HCT116 (cell line): ENCODE data around the gene SNN. TPM values are rescaled to one million over a fixed set of nuclear protein-coding genes. Genes with fewer than 3 reads are reported as not detected.

ENCODE experiments used
- ATAC-seq: fragments of 200-7000 bp; cut with Tn5 transposase; 2 replicates; pipeline ENCODE4 v1.9.1; 2020; ENCODE audit warnings: mild to moderate bottlenecking, moderate library complexity
- BruUV-seq: library from RNA; stranded (reverse); fragments of 400-500 nt; replicated peaks from 2 replicates; lab custom pipeline; 2021; lab: Mats Ljungman, UMichigan
- CTCF ChIA-PET: fragments of 300-600 bp; sonication (Branson Sonifier 250); formaldehyde crosslinking; loops from one replicate; lab custom pipeline; 2021; ENCODE audit warnings: antibody characterized with exemption; lab: Charles Lee
- POLR2A ChIA-PET: fragments of 300-600, 350-600 bp; sonication (Branson Sonifier 250); formaldehyde crosslinking; loops from one replicate; lab custom pipeline; 2021; ENCODE audit warnings: antibody characterized with exemption; lab: Charles Lee
- RAD21 ChIA-PET, 2 experiments: fragments of 300-600 bp; sonication (Branson Sonifier 250); formaldehyde crosslinking; loops; one replicate each; lab custom pipeline; 2023; ENCODE audit warnings: low total read pairs in 2 of 2; ENCODE audit not compliant: uncharacterized antibody in 2 of 2, unreplicated experiment in 2 of 2, low non-redundant PET in 1 of 2; lab: Charles Lee
- DNase-seq: peaks from one replicate; pipeline ENCODE4 v3.0.0-alpha.2; 2010; ENCODE audit warnings: low read depth, low spot score
- H2AFZ ChIP-seq: fragments of 200-600 bp; shearing (Covaris generic), sonication (generic); 2 replicates; pipeline ENCODE4 v1.6.1; 2017; ENCODE audit warnings: low read depth, mixed run types, mixed read lengths, antibody characterized with exemption, low read length; ENCODE audit not compliant: poor library complexity, severe bottlenecking
- H3K27ac ChIP-seq: 2 replicates; pipeline ENCODE4 v1.5.1; 2012; ENCODE audit warnings: low read depth, low read length
- H3K27me3 ChIP-seq: fragments of 200-600 bp; sonication (generic); 2 replicates; pipeline ENCODE4 v1.6.1; 2016; ENCODE audit warnings: mixed run types, low read length, mixed read lengths; ENCODE audit not compliant: insufficient read depth
- H3K36me3 ChIP-seq, 2 experiments: fragments of 200-500 bp in 1 of 2; fragments of 200-600 bp in 1 of 2; sonication (Bioruptor generic) in 1 of 2; sonication (generic) in 1 of 2; 2 replicates each; pipeline versions ENCODE4 v1.5.1 to v1.6.1; 2014 to 2016; ENCODE audit warnings: low read length in 2 of 2, inconsistent platforms in 1 of 2, mixed read lengths in 1 of 2, mixed run types in 1 of 2; ENCODE audit not compliant: insufficient read depth in 2 of 2, control insufficient read depth in 1 of 2
- H3K4me1 ChIP-seq, 2 experiments: fragments of 200-600 bp in 1 of 2; sonication (generic) in 1 of 2; 2 replicates each; pipeline versions ENCODE4 v1.5.1 to v1.6.1; 2012 to 2017; ENCODE audit warnings: low read length in 2 of 2, inconsistent platforms in 1 of 2, mild to moderate bottlenecking in 1 of 2, mixed read lengths in 1 of 2, mixed run types in 1 of 2, moderate library complexity in 1 of 2; ENCODE audit not compliant: insufficient read depth in 2 of 2, control insufficient read depth in 1 of 2
- H3K4me2 ChIP-seq: fragments of 200-600 bp; sonication (generic); 2 replicates; pipeline ENCODE4 v1.6.1; 2017; ENCODE audit warnings: mixed run types, low read length, mixed read lengths
- H3K4me3 ChIP-seq, 2 experiments: fragments of 200-600 bp in 1 of 2; sonication (generic) in 1 of 2; replicated peaks in 1 of 2; 2 replicates each; pipeline ENCODE4 v1.5.1; 2011 to 2016; ENCODE audit warnings: low read length in 2 of 2, control low read depth in 1 of 2, low read depth in 1 of 2, mild to moderate bottlenecking in 1 of 2, mixed read lengths in 1 of 2, mixed run types in 1 of 2
- H3K79me2 ChIP-seq: fragments of 200-600 bp; sonication (generic); 2 replicates; pipeline ENCODE4 v1.6.1; 2017; ENCODE audit warnings: mild to moderate bottlenecking, mixed run types, low read length, moderate library complexity, mixed read lengths; ENCODE audit not compliant: insufficient read depth
- H3K9ac ChIP-seq: fragments of 200-600 bp; sonication (generic); 2 replicates; pipeline ENCODE4 v1.6.1; 2016; ENCODE audit warnings: low read length, mixed read lengths
- H3K9me2 ChIP-seq: fragments of 200-600 bp; sonication (generic), shearing (Covaris generic); 2 replicates; pipeline ENCODE4 v1.6.1; 2017; ENCODE audit warnings: mixed run types, mild to moderate bottlenecking, moderate library complexity; ENCODE audit not compliant: insufficient read depth
- H3K9me3 ChIP-seq, 2 experiments: fragments of 200-500 bp in 1 of 2; fragments of 200-600 bp in 1 of 2; sonication (Bioruptor generic) in 1 of 2; sonication (generic) in 1 of 2; 2 replicates each; pipeline ENCODE4 v1.6.1; 2014 to 2017; ENCODE audit warnings: low read length in 2 of 2, mixed read lengths in 2 of 2, inconsistent platforms in 1 of 2, low read depth in 1 of 2, mild to moderate bottlenecking in 1 of 2, mixed run types in 1 of 2, moderate library complexity in 1 of 2; ENCODE audit not compliant: control insufficient read depth in 1 of 2, insufficient read depth in 1 of 2
- H4K20me1 ChIP-seq: fragments of 200-600 bp; sonication (generic), shearing (Covaris generic); 2 replicates; pipeline ENCODE4 v1.6.1; 2017; ENCODE audit warnings: mixed run types, mild to moderate bottlenecking, moderate library complexity; ENCODE audit not compliant: insufficient read depth
- ATF3 ChIP-seq: IDR thresholded peaks from 2 replicates; pipeline ENCODE4 v1.6.1; 2012
- CBX3 ChIP-seq: IDR thresholded peaks from 2 replicates; pipeline ENCODE4 v1.6.1; 2012; ENCODE audit warnings: low read depth
- CEBPB ChIP-seq: IDR thresholded peaks from 2 replicates; pipeline ENCODE4 v1.6.1; 2012; ENCODE audit warnings: low read depth
- EGR1 ChIP-seq: IDR thresholded peaks from 2 replicates; pipeline ENCODE4 v1.6.1; 2012; ENCODE audit warnings: low read depth
- ELF1 ChIP-seq: IDR thresholded peaks from 2 replicates; pipeline ENCODE4 v1.6.1; 2012; ENCODE audit warnings: low read depth, borderline replicate concordance
- EZH2 ChIP-seq: fragments of 200-600 bp; sonication (generic); IDR thresholded peaks from 2 replicates; pipeline ENCODE4 v1.6.1; 2017; ENCODE audit warnings: antibody characterized with exemption, mixed run types
- MAX ChIP-seq: IDR thresholded peaks from 2 replicates; pipeline ENCODE4 v1.6.1; 2012
- SIN3A ChIP-seq: IDR thresholded peaks from 2 replicates; pipeline ENCODE4 v1.6.1; 2012; ENCODE audit warnings: low read depth
- SP1 ChIP-seq: IDR thresholded peaks from 2 replicates; pipeline ENCODE4 v1.6.1; 2012; ENCODE audit warnings: low read depth
- YY1 ChIP-seq: IDR thresholded peaks from 2 replicates; pipeline ENCODE4 v1.6.1; 2011; ENCODE audit warnings: low read length, low read depth, moderate library complexity, mild to moderate bottlenecking; ENCODE audit not compliant: insufficient replicate concordance; ENCODE audit errors: extremely low read depth
- ZNF274 ChIP-seq: fragments of 200-500 bp; sonication (Bioruptor generic); IDR thresholded peaks from 2 replicates; pipeline ENCODE4 v1.6.1; 2014; ENCODE audit warnings: mild to moderate bottlenecking, low read depth, low read length, inconsistent platforms
- intact Hi-C: fragments of 100-400 bp; cut with micrococcal nuclease; formaldehyde crosslinking; loops from 2 replicates; pipeline ENCODE4 v1.10.0; 2022
- total RNA-seq: library from RNA; stranded (reverse); gene quantifications from one replicate; pipeline ENCODE4 v1.2.1, GENCODE V29; 2021; ENCODE audit not compliant: unreplicated experiment
- TF ChIP-seq, protein P1 (sequence below): IDR thresholded peaks from 2 replicates; pipeline ENCODE4 v1.6.1; 2012; ENCODE audit warnings: low read depth
- TF ChIP-seq, protein P2 (sequence below), 3 experiments: fragments of 200-600 bp in 1 of 3; sonication (generic) in 1 of 3; IDR thresholded peaks in 2 of 3; conservative IDR thresholded peaks in 1 of 3; 2 replicates each; pipeline ENCODE4 v1.5.1; 2012 to 2017; ENCODE audit warnings: low read depth in 2 of 3, low read length in 2 of 3, antibody characterized with exemption in 1 of 3, borderline replicate concordance in 1 of 3, control low read depth in 1 of 3, mild to moderate bottlenecking in 1 of 3, mixed read lengths in 1 of 3, mixed run types in 1 of 3, moderate library complexity in 1 of 3; ENCODE audit not compliant: insufficient read depth in 1 of 3

The SNN gene
- total RNA-seq, 1 experiment from 2014 or later, result 12.2 TPM

DNA sequence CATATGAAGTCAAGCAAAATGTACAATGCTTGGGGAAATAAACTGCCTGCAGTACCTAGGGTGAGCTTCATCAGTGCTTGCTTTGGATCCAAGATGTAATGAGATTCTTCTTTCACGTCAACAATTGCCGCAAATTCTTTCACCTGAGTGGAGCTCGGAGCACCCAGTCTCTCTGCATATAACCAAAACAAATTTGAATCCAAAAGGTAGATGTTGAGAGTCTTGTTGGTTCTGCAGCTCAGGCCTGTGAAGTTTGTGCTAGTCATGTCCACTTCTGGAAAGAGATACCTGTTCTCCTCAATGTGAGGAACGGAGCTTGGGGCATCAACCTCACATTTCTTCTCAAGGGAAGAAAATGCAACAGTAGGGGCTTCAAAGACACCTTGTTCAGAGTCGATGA lies 23.0 kb downstream of the SNN start (continued):
- TF ChIP-seq, protein P1, sequence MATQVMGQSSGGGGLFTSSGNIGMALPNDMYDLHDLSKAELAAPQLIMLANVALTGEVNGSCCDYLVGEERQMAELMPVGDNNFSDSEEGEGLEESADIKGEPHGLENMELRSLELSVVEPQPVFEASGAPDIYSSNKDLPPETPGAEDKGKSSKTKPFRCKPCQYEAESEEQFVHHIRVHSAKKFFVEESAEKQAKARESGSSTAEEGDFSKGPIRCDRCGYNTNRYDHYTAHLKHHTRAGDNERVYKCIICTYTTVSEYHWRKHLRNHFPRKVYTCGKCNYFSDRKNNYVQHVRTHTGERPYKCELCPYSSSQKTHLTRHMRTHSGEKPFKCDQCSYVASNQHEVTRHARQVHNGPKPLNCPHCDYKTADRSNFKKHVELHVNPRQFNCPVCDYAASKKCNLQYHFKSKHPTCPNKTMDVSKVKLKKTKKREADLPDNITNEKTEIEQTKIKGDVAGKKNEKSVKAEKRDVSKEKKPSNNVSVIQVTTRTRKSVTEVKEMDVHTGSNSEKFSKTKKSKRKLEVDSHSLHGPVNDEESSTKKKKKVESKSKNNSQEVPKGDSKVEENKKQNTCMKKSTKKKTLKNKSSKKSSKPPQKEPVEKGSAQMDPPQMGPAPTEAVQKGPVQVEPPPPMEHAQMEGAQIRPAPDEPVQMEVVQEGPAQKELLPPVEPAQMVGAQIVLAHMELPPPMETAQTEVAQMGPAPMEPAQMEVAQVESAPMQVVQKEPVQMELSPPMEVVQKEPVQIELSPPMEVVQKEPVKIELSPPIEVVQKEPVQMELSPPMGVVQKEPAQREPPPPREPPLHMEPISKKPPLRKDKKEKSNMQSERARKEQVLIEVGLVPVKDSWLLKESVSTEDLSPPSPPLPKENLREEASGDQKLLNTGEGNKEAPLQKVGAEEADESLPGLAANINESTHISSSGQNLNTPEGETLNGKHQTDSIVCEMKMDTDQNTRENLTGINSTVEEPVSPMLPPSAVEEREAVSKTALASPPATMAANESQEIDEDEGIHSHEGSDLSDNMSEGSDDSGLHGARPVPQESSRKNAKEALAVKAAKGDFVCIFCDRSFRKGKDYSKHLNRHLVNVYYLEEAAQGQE, result no peak
- TF ChIP-seq ZNF274 (no peak), MAX (no peak), ELF1 (no peak)
- TF ChIP-seq, all 23 proteins: peak for 0

- Histone ChIP-seq H2AFZ (no peak overlapping the region), H3K36me3 (peaks cover 26 to 36% of the 10 kb centered on the region in 2 experiments), H3K4me1 (no peaks in the 10 kb centered on the region), H3K27me3 (no peaks in the 10 kb centered on the region), H4K20me1 (no peaks in the 10 kb centered on the region), H3K27ac (no peak overlapping the region), H3K9me2 (no peaks in the 10 kb centered on the region), H3K4me3 (no peak overlapping the region), H3K79me2 (0 out of 2 replicates have a peak, but pooled peaks cover 3% of the 10 kb centered on the region)
- ChIA-PET CTCF (no interaction called here), RAD21 (no interaction called here)
- no peak for DNase-seq
- no peak for TF ChIP-seq SP1
- no peak for TF ChIP-seq SIN3A
- TF ChIP-seq ATF3, result no peak
- TF ChIP-seq CBX3, result no peak
- TF ChIP-seq YY1, result no peak
- TF ChIP-seq, protein P2, sequence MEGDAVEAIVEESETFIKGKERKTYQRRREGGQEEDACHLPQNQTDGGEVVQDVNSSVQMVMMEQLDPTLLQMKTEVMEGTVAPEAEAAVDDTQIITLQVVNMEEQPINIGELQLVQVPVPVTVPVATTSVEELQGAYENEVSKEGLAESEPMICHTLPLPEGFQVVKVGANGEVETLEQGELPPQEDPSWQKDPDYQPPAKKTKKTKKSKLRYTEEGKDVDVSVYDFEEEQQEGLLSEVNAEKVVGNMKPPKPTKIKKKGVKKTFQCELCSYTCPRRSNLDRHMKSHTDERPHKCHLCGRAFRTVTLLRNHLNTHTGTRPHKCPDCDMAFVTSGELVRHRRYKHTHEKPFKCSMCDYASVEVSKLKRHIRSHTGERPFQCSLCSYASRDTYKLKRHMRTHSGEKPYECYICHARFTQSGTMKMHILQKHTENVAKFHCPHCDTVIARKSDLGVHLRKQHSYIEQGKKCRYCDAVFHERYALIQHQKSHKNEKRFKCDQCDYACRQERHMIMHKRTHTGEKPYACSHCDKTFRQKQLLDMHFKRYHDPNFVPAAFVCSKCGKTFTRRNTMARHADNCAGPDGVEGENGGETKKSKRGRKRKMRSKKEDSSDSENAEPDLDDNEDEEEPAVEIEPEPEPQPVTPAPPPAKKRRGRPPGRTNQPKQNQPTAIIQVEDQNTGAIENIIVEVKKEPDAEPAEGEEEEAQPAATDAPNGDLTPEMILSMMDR (IDR thresholded peaks at IDR 0.05 in 2 of 3, conservative IDR thresholded peaks at IDR 0.05 in 1 of 3; ENCODE audit: borderline replicate concordance in 1 of 3, insufficient read depth in 1 of 3, low read depth in 2 of 3, low read length in 2 of 3), result no peak
- no peak for TF ChIP-seq CEBPB
- TF ChIP-seq EZH2, result no peak
- TF ChIP-seq EGR1, result no peak
- TF ChIP-seq, all 23 proteins: peak for 0
- BruUV-seq, result no TSS peak
- Histone ChIP-seq H3K4me2 (no peak overlapping the region), H3K9ac (no peak overlapping the region), H3K9me3 (no peaks in the 10 kb centered on the region)
- intact Hi-C loops, result no loop called here
- ATAC-seq, result no peak
- POLR2A ChIA-PET, result no interaction called here
These were observed 23.5 kb downstream of the SNN start for GRCh38 chr16:11691771-11692170.
